Neural progenitor cell (in vitro differentiated cells): ENCODE measurements around the gene NR2F1. TPM values are rescaled to one million over a fixed set of nuclear protein-coding genes. Genes with fewer than 3 reads are reported as not detected.

Source experiments
- DNase-seq: peaks from one replicate; pipeline ENCODE4 v3.0.0-alpha.2; 2016; ENCODE audit warnings: low spot score
- H2AFZ ChIP-seq: fragments of 200-600 bp; sonication (generic); replicated peaks from 2 replicates; pipeline ENCODE4 v1.6.1; 2016; ENCODE audit warnings: antibody characterized with exemption
- H3F3A ChIP-seq: fragments of 200-600 bp; sonication (generic); 2 replicates; pipeline ENCODE4 v1.6.1; 2016; ENCODE audit warnings: antibody characterized with exemption, low read depth
- H3K27ac ChIP-seq: fragments of 200-600 bp; sonication (generic); 2 replicates; pipeline ENCODE4 v1.5.1; 2016; ENCODE audit warnings: mild to moderate bottlenecking
- H3K27me3 ChIP-seq: fragments of 200-600 bp; sonication (generic); 2 replicates; pipeline ENCODE4 v1.6.1; 2016; ENCODE audit warnings: mild to moderate bottlenecking, moderate library complexity
- H3K36me3 ChIP-seq: fragments of 200-600 bp; sonication (generic); 2 replicates; pipeline ENCODE4 v1.5.1; 2016
- H3K4me1 ChIP-seq: fragments of 200-600 bp; sonication (generic); 2 replicates; pipeline ENCODE4 v1.6.1; 2016; ENCODE audit warnings: mixed run types
- H3K4me2 ChIP-seq: fragments of 200-600 bp; sonication (generic); 2 replicates; pipeline ENCODE4 v1.6.1; 2016
- H3K4me3 ChIP-seq: fragments of 200-600 bp; sonication (generic); 2 replicates; pipeline ENCODE4 v1.5.1; 2016
- H3K79me2 ChIP-seq: fragments of 200-600 bp; sonication (generic); 2 replicates; pipeline ENCODE4 v1.6.1; 2016; ENCODE audit warnings: low read depth
- H3K9ac ChIP-seq: fragments of 200-600 bp; sonication (generic); 2 replicates; pipeline ENCODE4 v1.6.1; 2016
- H3K9me3 ChIP-seq: fragments of 200-600 bp; sonication (generic); 2 replicates; pipeline ENCODE4 v1.5.1; 2016; ENCODE audit warnings: low read depth
- H4K20me1 ChIP-seq: fragments of 200-600 bp; sonication (generic); 2 replicates; pipeline ENCODE4 v1.6.1; 2016; ENCODE audit warnings: low read depth
- H3K27ac Mint-ChIP-seq: 3 replicates; pipeline ENCODE4 v1.8.0; 2021; ENCODE audit warnings: mixed read lengths
- H3K27me3 Mint-ChIP-seq: 2 replicates; pipeline ENCODE4 v1.8.0; 2022; ENCODE audit warnings: low read depth, mild to moderate bottlenecking, inconsistent platforms, moderate library complexity, mixed read lengths; ENCODE audit not compliant: insufficient read depth
- H3K36me3 Mint-ChIP-seq: 3 replicates; pipeline ENCODE4 v1.8.0; 2021; ENCODE audit warnings: mixed read lengths
- H3K4me1 Mint-ChIP-seq: 3 replicates; pipeline ENCODE4 v1.8.0; 2021; ENCODE audit warnings: mixed read lengths
- H3K4me3 Mint-ChIP-seq: 3 replicates; pipeline ENCODE4 v1.8.0; 2021; ENCODE audit warnings: mild to moderate bottlenecking, moderate library complexity, mixed read lengths
- H3K9me3 Mint-ChIP-seq: 3 replicates; pipeline ENCODE4 v1.8.0; 2020; ENCODE audit warnings: mixed read lengths
- EZH2 ChIP-seq: fragments of 200-600 bp; sonication (generic); IDR thresholded peaks from 2 replicates; pipeline ENCODE4 v1.6.1; 2017; ENCODE audit warnings: antibody characterized with exemption, mild to moderate bottlenecking, moderate library complexity
- EZH2phosphoT487 ChIP-seq: fragments of 200-600 bp; sonication (generic); IDR thresholded peaks from 2 replicates; pipeline ENCODE4 v1.6.1; 2017; ENCODE audit warnings: antibody characterized with exemption
- total RNA-seq: library from RNA; depleted of rRNA; stranded (reverse); fragments of >200 nt; gene quantifications from 2 replicates; pipeline ENCODE4 v1.2.3, GENCODE V29; 2015; ENCODE audit warnings: low replicate concordance
- TF ChIP-seq, protein P1 (sequence below): fragments of 200-600 bp; sonication (generic); IDR thresholded peaks from 2 replicates; pipeline ENCODE4 v1.5.1; 2017; ENCODE audit warnings: antibody characterized with exemption, mild to moderate bottlenecking

NR2F1 gene
- total RNA-seq, 1 donor from 2014 or later, result 9.1 TPM

DNA sequence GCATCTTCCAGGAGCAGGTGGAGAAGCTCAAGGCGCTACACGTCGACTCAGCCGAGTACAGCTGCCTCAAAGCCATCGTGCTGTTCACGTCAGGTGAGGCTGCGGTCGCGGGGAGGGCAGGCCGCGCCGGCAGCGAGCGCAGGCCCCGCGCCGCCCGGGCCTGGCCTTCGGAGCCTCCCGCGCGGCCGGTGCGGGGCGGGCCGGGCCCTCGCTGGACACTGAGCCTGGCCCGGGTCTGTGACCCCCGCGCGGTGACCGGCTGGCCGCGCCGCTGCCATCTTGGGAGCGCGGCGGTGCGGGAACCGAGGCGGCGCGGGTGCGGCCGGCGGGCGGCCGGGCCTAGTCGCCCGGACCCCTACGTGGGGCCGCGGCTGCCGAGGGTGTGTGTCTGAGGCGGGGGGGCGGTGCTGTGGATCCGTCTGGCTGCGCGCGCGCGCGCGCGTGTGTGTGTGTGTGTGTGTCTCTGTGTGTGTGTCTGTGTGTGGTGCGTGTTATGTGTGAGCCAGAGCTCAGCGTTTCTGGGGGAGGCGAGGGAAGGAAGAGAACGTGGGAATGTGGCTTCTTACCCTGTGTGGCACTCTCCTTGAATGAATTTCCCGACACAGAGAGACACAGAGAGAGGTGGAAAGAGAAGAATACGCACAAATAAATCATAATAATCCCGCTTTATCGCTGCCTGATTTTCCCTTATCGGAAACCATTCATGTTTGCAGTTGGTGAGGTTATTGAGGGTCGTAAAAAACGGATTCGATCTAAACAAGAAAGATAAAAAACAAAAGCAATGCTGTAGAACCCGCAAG lies 5.5 kb downstream of the NR2F1 start:
- no peaks in the 10 kb centered on the region for H3K9me3 ChIP-seq
- peaks cover 16% of the 10 kb centered on the region for H3K4me1 ChIP-seq
- no peaks in the 10 kb centered on the region for H3K36me3 ChIP-seq
- H3K4me3 Mint-ChIP-seq, result peak overlapping the region; percentile 97
- H3K9me3 Mint-ChIP-seq, result peaks cover 6% of the 10 kb centered on the region
- peaks cover 89% of the 10 kb centered on the region for H3K27me3 ChIP-seq
- peak; percentile 51 for DNase-seq
- H3F3A ChIP-seq, result peaks cover 12% of the 10 kb centered on the region
- no peak overlapping the region for H3K27ac ChIP-seq
- no peak overlapping the region for H3K9ac ChIP-seq
- peak; percentile 36 for TF ChIP-seq EZH2phosphoT487
- TF ChIP-seq EZH2, result peak; percentile 66
- TF ChIP-seq, protein P1, sequence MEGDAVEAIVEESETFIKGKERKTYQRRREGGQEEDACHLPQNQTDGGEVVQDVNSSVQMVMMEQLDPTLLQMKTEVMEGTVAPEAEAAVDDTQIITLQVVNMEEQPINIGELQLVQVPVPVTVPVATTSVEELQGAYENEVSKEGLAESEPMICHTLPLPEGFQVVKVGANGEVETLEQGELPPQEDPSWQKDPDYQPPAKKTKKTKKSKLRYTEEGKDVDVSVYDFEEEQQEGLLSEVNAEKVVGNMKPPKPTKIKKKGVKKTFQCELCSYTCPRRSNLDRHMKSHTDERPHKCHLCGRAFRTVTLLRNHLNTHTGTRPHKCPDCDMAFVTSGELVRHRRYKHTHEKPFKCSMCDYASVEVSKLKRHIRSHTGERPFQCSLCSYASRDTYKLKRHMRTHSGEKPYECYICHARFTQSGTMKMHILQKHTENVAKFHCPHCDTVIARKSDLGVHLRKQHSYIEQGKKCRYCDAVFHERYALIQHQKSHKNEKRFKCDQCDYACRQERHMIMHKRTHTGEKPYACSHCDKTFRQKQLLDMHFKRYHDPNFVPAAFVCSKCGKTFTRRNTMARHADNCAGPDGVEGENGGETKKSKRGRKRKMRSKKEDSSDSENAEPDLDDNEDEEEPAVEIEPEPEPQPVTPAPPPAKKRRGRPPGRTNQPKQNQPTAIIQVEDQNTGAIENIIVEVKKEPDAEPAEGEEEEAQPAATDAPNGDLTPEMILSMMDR, result no peak
- peaks cover 31% of the 10 kb centered on the region for H3K27me3 Mint-ChIP-seq
- peaks cover 79% of the 10 kb centered on the region for H4K20me1 ChIP-seq
- H3K27ac Mint-ChIP-seq, result peak overlapping the region; percentile 99
- H3K79me2 ChIP-seq, result peaks cover 26% of the 10 kb centered on the region
- H3K36me3 Mint-ChIP-seq, result peaks cover 67% of the 10 kb centered on the region
- H2AFZ ChIP-seq, result no peak overlapping the region
- peaks cover 54% of the 10 kb centered on the region for H3K4me1 Mint-ChIP-seq
- peak overlapping the region; percentile 86 for H3K4me2 ChIP-seq
- H3K4me3 ChIP-seq, result peak overlapping the region; percentile 82

DNA sequence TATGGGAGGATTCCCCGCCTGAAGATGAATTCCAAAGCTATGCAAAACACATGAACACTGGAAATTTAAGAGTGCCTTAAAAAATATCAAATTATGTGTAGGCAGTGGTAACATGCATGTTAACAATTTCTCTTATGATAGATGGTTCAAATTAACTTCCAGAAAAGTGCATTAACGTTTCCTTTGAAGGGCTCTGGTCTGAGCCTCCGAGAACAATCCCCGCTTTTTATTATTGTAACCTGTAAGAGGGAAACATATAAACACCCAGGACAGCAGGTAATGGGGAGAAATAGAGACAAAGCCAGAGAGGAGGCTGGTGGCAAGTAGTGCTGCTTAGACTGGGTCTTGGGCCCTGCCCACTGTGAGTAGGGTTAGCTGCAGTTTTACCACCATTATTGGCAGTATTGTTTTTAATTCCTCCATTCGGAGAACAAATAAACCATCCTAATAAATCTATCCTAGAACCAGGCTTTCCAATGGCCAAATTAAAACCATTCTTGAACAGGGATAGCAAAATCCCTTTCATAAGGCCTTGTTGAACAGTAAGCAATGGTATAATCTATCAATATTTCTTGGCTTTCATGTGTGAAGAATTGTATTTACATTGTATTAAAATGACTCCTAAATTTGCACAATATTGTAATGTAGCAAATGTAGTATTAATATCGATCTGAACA lies 6.3 kb downstream of the NR2F1 start:
- H3F3A ChIP-seq, result peaks cover 10% of the 10 kb centered on the region
- H3K9me3 Mint-ChIP-seq, result peaks cover 6% of the 10 kb centered on the region
- peaks cover 23% of the 10 kb centered on the region for H3K4me1 ChIP-seq
- DNase-seq, result no peak
- H3K27me3 Mint-ChIP-seq, result peaks cover 34% of the 10 kb centered on the region
- H2AFZ ChIP-seq, result no peak overlapping the region
- H4K20me1 ChIP-seq, result peaks cover 86% of the 10 kb centered on the region
- no peak for TF ChIP-seq EZH2
- TF ChIP-seq, protein P1, result no peak
- TF ChIP-seq EZH2phosphoT487, result peak; percentile 5
- H3K36me3 Mint-ChIP-seq, result peaks cover 74% of the 10 kb centered on the region
- H3K4me3 ChIP-seq, result no peak overlapping the region
- no peak overlapping the region for H3K27ac ChIP-seq
- H3K27me3 ChIP-seq, result peaks cover 93% of the 10 kb centered on the region
- no peaks in the 10 kb centered on the region for H3K9me3 ChIP-seq
- peak overlapping the region; percentile 94 for H3K4me3 Mint-ChIP-seq
- peak overlapping the region; percentile 47 for H3K4me2 ChIP-seq
- peaks cover 61% of the 10 kb centered on the region for H3K4me1 Mint-ChIP-seq
- no peak overlapping the region for H3K9ac ChIP-seq
- no peaks in the 10 kb centered on the region for H3K36me3 ChIP-seq
- peaks cover 26% of the 10 kb centered on the region for H3K79me2 ChIP-seq
- peak overlapping the region; percentile 98 for H3K27ac Mint-ChIP-seq

DNA sequence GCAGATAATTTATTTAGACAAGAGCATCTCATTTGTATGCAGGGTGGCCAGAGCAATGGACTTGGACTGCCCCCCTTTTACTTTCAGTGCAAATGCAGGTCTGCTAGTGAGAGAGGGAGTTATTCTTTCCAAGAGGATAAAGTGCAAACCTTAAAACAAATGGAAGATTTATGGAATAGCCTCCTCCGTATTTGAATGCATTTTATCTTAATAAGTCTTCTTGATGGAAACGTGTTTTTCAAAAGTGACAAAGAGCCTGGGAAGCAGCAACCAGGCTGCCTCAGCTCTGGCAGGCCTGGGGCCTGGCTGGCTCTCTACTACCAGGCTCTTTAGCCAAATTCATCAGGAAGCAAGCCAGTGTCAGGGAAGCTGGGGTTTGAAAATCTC lies 6.8 kb downstream of the NR2F1 start:
- Histone ChIP-seq H3K4me2 (no peak overlapping the region), H3K36me3 (no peaks in the 10 kb centered on the region), H3K9ac (no peak overlapping the region), H3K9me3 (no peaks in the 10 kb centered on the region), H3F3A (peaks cover 14% of the 10 kb centered on the region), H3K4me1 (peaks cover 28% of the 10 kb centered on the region), H4K20me1 (peaks cover 91% of the 10 kb centered on the region), H3K4me3 (no peak overlapping the region), H2AFZ (no peak overlapping the region), H3K27ac (no peak overlapping the region), H3K79me2 (peaks cover 26% of the 10 kb centered on the region), H3K27me3 (peaks cover 98% of the 10 kb centered on the region)
- TF ChIP-seq EZH2 (no peak), EZH2phosphoT487 (no peak)
- TF ChIP-seq, protein P1, result no peak
- H3K4me1 Mint-ChIP-seq, result peaks cover 67% of the 10 kb centered on the region
- peak; percentile 29 for DNase-seq
- H3K4me3 Mint-ChIP-seq, result peak overlapping the region; percentile 94
- peaks cover 78% of the 10 kb centered on the region for H3K36me3 Mint-ChIP-seq
- H3K27ac Mint-ChIP-seq, result peak overlapping the region; percentile 95
- H3K27me3 Mint-ChIP-seq, result peaks cover 34% of the 10 kb centered on the region
- H3K9me3 Mint-ChIP-seq, result peaks cover 6% of the 10 kb centered on the region
